ENCODE data around the gene TMEM143.
"Not testable (repeated sequence)": the region's sequence is repeated elsewhere in the genome, so short reads cannot be mapped to it uniquely, and the experiment has no call there.

TMEM143 gene

DNA sequence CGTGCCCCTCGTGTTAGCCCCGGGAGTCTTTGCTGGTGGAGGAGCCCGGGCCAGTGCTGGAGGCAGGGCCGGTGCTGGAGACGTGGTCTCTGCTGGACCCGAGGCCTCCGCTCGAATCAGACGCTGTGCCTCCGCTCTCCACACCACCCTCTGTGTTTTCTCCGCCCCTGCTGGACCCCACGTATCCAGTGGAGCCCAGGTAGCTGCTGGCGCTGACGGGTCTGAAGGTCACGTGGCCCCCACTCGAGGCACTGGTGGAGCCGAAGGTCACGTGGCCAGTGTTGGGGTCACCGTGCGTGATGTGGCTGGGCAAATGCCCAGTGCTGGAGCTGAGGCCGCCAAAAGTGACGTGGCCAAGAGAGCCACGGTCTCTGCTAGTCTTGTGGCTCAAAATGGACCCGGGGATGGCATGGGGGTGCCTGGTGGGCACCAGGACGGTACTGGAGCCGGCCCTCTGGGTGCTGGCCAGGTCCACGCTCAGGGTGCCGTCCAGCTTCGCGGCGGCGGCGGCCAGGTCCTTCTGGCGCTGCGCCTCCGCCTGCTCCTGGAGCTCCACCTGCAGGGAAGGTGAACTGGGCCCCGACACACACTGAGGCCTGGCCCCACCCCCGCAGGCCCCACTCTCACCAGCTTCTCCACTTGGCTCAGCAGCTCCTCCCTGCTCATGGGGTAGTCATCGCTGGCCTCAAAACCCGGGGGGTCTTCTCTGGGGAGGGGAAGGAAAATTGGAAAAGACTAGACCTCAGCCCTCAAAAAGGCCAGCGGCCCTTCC lies 66.6 kb downstream of the TMEM143 start:
- DNase-seq (ENCODE audit: low read depth) = no peak

DNA sequence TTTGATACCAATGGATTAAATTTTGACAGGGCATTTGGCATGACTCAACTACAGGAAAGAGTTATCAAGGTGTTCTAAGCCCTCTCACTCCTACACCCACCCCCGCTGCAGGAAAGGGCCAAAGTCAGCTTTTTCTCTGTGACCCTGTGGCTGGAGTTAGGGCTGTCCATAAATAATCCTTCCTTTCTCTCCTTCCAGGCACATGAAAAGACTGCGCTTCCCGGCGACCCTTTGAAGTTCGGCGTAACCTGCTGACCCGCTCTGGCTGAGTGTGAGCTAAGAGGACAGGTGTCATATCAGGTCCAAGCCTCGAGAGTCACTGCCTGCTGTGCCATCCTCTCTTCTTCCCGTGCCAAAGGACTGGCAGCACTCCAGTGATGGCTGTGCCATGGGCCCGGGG lies 68.3 kb downstream of the TMEM143 start:
- DNase-seq (ENCODE audit: low read depth) = no peak

DNA sequence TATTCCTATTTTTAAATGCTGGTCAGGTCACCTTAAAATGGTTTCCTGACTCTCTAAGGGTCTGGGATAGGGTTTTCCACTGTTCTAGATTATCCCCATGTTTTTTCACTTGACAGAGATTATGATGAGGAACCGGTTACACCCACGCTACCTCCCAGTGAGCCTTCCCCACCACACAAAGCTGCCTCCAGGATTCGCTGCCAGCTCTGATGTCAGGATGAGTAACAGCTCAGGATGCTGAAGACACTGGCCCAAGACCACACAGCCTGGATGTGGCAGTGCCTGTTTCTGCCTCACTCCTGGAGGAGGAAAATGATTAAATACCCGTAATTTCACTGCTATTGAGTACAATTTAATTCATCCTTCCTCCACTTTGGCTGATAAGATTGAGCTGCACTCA lies 70.9 kb downstream of the TMEM143 start:
- DNase-seq (ENCODE audit: low read depth) = no peak

- not testable (repeated sequence) for DNase-seq (ENCODE audit: low read depth)
Observed at GRCh38 chr19:48291489-48291815, 72.3 kb downstream of the TMEM143 start.

DNA sequence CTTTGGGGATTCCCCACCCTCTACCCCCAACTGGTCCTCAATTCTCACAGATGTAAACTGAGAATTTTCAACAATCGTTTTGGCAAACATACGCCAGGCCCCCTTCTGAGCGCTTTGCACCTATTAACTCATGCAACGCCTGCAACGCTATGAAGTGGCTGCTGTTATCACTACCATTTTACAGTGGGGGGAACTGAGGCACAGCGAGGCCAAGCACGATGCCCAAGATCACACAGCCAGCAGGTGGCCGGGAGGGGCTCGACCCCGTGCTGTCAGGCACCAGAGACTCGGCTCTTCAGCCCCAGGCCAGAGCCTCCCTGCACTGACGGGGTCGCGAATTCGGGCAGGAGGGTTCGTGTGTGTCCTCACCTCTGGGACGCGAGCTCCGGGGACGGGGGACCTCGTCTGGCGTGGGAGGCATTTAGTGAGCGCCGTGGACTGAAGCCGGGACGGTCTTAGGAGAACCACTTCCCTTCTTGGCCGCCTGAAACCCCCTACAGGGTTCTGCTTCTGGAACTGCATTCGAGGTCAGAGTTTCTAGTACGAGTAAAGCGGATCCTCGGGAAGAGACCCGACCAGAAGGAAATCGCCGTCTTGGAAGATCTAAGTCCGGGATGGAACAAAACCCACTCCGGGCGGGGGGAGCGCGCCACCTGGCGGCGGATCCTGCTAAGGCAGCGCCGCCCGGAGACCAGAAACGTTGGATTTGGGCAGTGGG lies 72.8 kb downstream of the TMEM143 start:
- DNase-seq (ENCODE audit: low read depth) = peak; percentile 38

- DNase-seq (ENCODE audit: low read depth) = no peak
Observed at GRCh38 chr19:48290401-48290770, 73.4 kb downstream of the TMEM143 start.

DNA sequence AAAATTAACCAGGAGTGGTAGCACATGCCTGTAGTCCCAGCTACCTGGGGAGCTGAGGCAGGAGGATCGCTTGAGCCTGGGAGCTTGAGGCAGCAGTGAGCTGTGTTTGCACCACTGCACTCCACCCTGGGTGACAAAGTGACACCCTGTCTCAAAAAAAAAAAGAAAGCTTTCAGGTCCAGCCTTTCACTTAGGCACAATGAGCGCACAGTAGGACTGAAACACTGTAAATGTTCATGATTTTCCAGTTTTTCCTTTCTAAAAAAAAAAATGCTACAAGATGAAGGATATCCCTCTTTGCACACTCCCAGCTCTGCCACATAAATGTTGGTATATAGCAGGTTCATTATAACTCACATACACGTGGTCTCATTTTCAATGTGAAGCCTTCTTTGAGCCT lies 76.0 kb downstream of the TMEM143 start:
- no peak for DNase-seq (ENCODE audit: low read depth)

- DNase-seq (ENCODE audit: low read depth) = no peak
Observed at GRCh38 chr19:48284896-48285295, 78.8 kb downstream of the TMEM143 start.

DNA sequence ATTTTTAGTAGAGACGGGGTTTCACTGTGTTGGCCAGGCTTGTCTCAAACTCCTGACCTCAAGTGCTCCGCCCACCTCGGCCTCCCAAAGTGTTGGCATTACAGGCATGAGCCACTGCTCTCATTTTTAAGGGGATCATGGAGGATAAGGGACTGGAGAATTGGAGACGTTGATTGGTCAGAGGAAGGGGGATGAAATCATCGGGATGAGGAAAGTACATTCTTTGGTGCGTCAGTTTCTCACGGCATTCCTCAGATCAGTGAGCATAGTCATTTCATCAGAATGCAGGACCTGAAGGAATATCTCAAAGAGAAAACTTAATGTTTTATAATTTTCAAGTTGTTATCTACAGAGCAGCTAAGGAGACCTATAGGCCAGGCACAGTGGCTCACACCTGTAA lies 79.8 kb downstream of the TMEM143 start:
- no peak for DNase-seq (ENCODE audit: low read depth)
